ENCODE results near the gene PRR23C. TPM values are rescaled to one million over a fixed set of nuclear protein-coding genes. Genes with fewer than 3 reads are reported as not detected.

The PRR23C gene
- total RNA-seq, 1 donor from 2014 or later = not detected

- DNase-seq = no peak
Observed at GRCh38 chr3:138995706-138996105, 49.0 kb downstream of the PRR23C start.

Other genes starting within 250 kb of the PRR23C start
- gene PIK3CB, start 210.0 kb downstream of the PRR23C start, total RNA-seq = 24.1 TPM
- 0.41 TPM for gene FOXL2, start 97.8 kb downstream of the PRR23C start, total RNA-seq
- gene FOXL2NB, start 97.7 kb downstream of the PRR23C start, total RNA-seq = not detected
- gene PRR23A, start 38.6 kb downstream of the PRR23C start, total RNA-seq = not detected
- gene PRR23B, start 24.0 kb downstream of the PRR23C start, total RNA-seq = not detected

Measured in tongue (tissue), 2 donors.